Measurements from ENCODE around the gene SDK1. TPM values are rescaled to one million over a fixed set of nuclear protein-coding genes. Genes with fewer than 3 reads are reported as not detected.

SDK1 gene, protein sequence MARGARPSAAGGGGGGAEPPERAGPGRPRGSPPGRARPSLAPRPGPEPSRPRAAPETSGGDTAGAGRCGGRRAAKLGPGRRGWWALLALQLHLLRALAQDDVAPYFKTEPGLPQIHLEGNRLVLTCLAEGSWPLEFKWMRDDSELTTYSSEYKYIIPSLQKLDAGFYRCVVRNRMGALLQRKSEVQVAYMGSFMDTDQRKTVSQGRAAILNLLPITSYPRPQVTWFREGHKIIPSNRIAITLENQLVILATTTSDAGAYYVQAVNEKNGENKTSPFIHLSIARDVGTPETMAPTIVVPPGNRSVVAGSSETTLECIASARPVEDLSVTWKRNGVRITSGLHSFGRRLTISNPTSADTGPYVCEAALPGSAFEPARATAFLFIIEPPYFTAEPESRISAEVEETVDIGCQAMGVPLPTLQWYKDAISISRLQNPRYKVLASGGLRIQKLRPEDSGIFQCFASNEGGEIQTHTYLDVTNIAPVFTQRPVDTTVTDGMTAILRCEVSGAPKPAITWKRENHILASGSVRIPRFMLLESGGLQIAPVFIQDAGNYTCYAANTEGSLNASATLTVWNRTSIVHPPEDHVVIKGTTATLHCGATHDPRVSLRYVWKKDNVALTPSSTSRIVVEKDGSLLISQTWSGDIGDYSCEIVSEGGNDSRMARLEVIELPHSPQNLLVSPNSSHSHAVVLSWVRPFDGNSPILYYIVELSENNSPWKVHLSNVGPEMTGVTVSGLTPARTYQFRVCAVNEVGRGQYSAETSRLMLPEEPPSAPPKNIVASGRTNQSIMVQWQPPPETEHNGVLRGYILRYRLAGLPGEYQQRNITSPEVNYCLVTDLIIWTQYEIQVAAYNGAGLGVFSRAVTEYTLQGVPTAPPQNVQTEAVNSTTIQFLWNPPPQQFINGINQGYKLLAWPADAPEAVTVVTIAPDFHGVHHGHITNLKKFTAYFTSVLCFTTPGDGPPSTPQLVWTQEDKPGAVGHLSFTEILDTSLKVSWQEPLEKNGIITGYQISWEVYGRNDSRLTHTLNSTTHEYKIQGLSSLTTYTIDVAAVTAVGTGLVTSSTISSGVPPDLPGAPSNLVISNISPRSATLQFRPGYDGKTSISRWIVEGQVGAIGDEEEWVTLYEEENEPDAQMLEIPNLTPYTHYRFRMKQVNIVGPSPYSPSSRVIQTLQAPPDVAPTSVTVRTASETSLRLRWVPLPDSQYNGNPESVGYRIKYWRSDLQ (N-terminal part only)
- total RNA-seq, result 17.0 TPM

DNA sequence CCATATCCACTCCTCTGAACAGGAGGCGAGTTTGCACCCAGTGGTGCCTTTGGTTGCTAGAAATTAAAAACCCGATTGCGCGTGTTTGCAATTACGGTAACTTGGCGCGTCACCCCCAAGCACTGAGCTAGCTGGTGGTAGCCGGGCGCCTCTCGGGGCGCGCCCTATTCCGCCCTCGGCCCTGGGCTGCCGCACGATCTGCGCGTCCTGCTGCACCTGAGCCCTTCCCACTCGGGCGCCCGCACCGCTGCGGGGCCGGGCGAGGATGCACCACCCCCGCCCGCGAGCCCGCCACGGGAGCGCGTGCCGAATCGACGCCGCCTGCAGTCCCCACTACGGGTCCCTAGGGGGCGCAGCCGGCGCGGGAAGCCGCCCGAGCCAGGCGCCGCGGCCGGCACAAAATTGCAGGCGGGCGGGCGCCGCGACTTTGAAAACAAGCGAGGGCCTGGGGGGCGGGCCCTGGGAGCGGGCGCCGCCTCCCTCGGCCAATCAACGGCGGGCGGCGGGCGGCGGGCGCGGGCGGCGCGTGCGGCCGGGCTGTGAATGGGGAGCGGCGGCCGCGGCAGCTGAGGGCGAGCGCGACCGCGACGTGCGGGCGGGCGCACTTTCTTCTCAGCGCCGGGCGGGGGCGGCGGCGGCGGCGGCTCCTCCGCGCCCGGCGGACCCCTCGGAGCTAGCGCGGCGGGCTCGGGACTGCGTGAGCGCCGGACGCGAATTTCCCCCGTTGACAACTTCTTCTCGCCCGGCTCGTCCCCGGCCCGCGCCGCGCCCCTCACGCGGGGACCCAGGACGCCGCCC, at the start of gene SDK1:
TSS of gene SDK1 (plus strand) at position 602 of the 798 bp plus-strand sequence. CDS start 335 bp downstream, outside the sequence.

